Vagina (tissue), 2 donors: Measurements from ENCODE around the gene SLC39A9.

Experiments
- CTCF ChIP-seq, 3 experiments: fragments of 450-650 bp in 2 of 3; fragments of 200-600 bp in 1 of 3; sonication (generic) in 1 of 3; IDR thresholded peaks; one replicate each; pipeline ENCODE4 v1.5.1; 2017 to 2019; ENCODE audit warnings: antibody characterized with exemption in 3 of 3, mild to moderate bottlenecking in 2 of 3, moderate library complexity in 2 of 3
- POLR2A ChIP-seq, 2 donors: fragments of 450-650 bp; IDR thresholded peaks; one replicate each; pipeline ENCODE4 v1.6.1; 2017; ENCODE audit warnings: antibody characterized with exemption in 2 of 2, mild to moderate bottlenecking in 2 of 2, moderate library complexity in 2 of 2

GRCh38 chr14:69480136-69480535 lies 81.6 kb downstream of the SLC39A9 start:
- no peak for TF ChIP-seq CTCF (IDR thresholded peaks at IDR 0.05)
- no peak for TF ChIP-seq POLR2A (IDR thresholded peaks at IDR 0.05)
